Skeletal muscle tissue (tissue), 4 donors: ENCODE measurements around the gene ZIC1. TPM values are rescaled to one million over a fixed set of nuclear protein-coding genes. Genes with fewer than 3 reads are reported as not detected.

Experiments
- H3K27ac ChIP-seq: one replicate; pipeline ENCODE4 v1.7.0; 2013; ENCODE audit warnings: mild to moderate bottlenecking, low read depth, low read length, inconsistent platforms
- H3K27me3 ChIP-seq, 3 donors: one replicate each; pipeline ENCODE4 v1.7.0; 2013; ENCODE audit warnings: low read length in 3 of 3; ENCODE audit not compliant: control insufficient read depth in 3 of 3, insufficient read depth in 3 of 3
- H3K36me3 ChIP-seq, 3 donors: one replicate each; pipeline ENCODE4 v1.7.0; 2013; ENCODE audit warnings: low read length in 3 of 3; ENCODE audit not compliant: control insufficient read depth in 3 of 3, insufficient read depth in 3 of 3
- H3K4me1 ChIP-seq, 3 donors: one replicate each; pipeline ENCODE4 v1.7.0; 2013; ENCODE audit warnings: low read length in 3 of 3, mild to moderate bottlenecking in 3 of 3; ENCODE audit not compliant: control insufficient read depth in 3 of 3, insufficient read depth in 3 of 3
- H3K4me3 ChIP-seq, 3 donors: one replicate each; pipeline ENCODE4 v1.7.0; 2013; ENCODE audit warnings: low read length in 3 of 3
- H3K9ac ChIP-seq, 3 donors: one replicate each; pipeline ENCODE4 v1.7.0; 2013; ENCODE audit warnings: low read length in 3 of 3, mild to moderate bottlenecking in 3 of 3, moderate library complexity in 2 of 3, low read depth in 1 of 3
- H3K9me3 ChIP-seq, 3 donors: one replicate each; pipeline ENCODE4 v1.7.0; 2013; ENCODE audit warnings: low read length in 3 of 3; ENCODE audit not compliant: control insufficient read depth in 3 of 3
- total RNA-seq: library from RNA; depleted of rRNA; stranded (reverse); fragments of >200 nt; gene quantifications from one replicate; pipeline ENCODE4 v1.2.3, GENCODE V29; 2014
- donor health status: Osteomylitis.

The ZIC1 gene
- total RNA-seq, 1 donor from 2014 or later, result 8.4 TPM

GRCh38 chr3:147428326-147428725, 19.2 kb downstream of the ZIC1 start:
- no peaks in the 10 kb centered on the region for H3K4me1 ChIP-seq
- H3K9ac ChIP-seq, result no peak overlapping the region
- no peaks in the 10 kb centered on the region for H3K36me3 ChIP-seq
- H3K9me3 ChIP-seq, result no peaks in the 10 kb centered on the region
- H3K4me3 ChIP-seq, result no peak overlapping the region
- no peak overlapping the region for H3K27ac ChIP-seq
- H3K27me3 ChIP-seq, result peaks cover 5 to 19% (median 7%) of the 10 kb centered on the region in 3 donors

GRCh38 chr3:147428754-147429153, 19.6 kb downstream of the ZIC1 start:
- no peaks in the 10 kb centered on the region for H3K9me3 ChIP-seq
- no peak overlapping the region for H3K4me3 ChIP-seq
- peaks cover 4 to 14% (median 5%) of the 10 kb centered on the region in 3 donors for H3K27me3 ChIP-seq
- H3K36me3 ChIP-seq, result no peaks in the 10 kb centered on the region
- no peak overlapping the region for H3K27ac ChIP-seq
- no peaks in the 10 kb centered on the region for H3K4me1 ChIP-seq
- no peak overlapping the region for H3K9ac ChIP-seq

- Histone ChIP-seq H3K4me1 (no peaks in the 10 kb centered on the region), H3K36me3 (no peaks in the 10 kb centered on the region), H3K9ac (no peak overlapping the region), H3K27ac (no peak overlapping the region), H3K4me3 (peak overlapping the region in 1 of 3 donors; percentile 9), H3K27me3 (peaks cover 0 to 3% (median 0%) of the 10 kb centered on the region in 3 donors), H3K9me3 (no peaks in the 10 kb centered on the region)
Observed at GRCh38 chr3:147431751-147432150, 22.6 kb downstream of the ZIC1 start.

- Histone ChIP-seq H3K9me3 (no peaks in the 10 kb centered on the region), H3K4me1 (no peaks in the 10 kb centered on the region), H3K9ac (no peak overlapping the region), H3K4me3 (no peak overlapping the region), H3K27ac (no peak overlapping the region), H3K27me3 (no peaks in the 10 kb centered on the region), H3K36me3 (no peaks in the 10 kb centered on the region)
Observed at GRCh38 chr3:147447224-147447623, 38.1 kb downstream of the ZIC1 start.

- Histone ChIP-seq H3K4me1 (no peaks in the 10 kb centered on the region), H3K9ac (no peak overlapping the region), H3K36me3 (no peaks in the 10 kb centered on the region), H3K27me3 (no peaks in the 10 kb centered on the region), H3K9me3 (no peaks in the 10 kb centered on the region), H3K4me3 (no peak overlapping the region), H3K27ac (no peak overlapping the region)
Observed at GRCh38 chr3:147449669-147450068, 40.5 kb downstream of the ZIC1 start.

GRCh38 chr3:147458995-147459704, 50.0 kb downstream of the ZIC1 start:
- Histone ChIP-seq H3K27ac (no peak overlapping the region), H3K9ac (no peak overlapping the region), H3K4me3 (no peak overlapping the region), H3K9me3 (no peaks in the 10 kb centered on the region), H3K4me1 (no peaks in the 10 kb centered on the region), H3K27me3 (no peaks in the 10 kb centered on the region), H3K36me3 (no peaks in the 10 kb centered on the region)

GRCh38 chr3:147462856-147463255, 53.7 kb downstream of the ZIC1 start:
- no peaks in the 10 kb centered on the region for H3K4me1 ChIP-seq
- no peaks in the 10 kb centered on the region for H3K36me3 ChIP-seq
- H3K9ac ChIP-seq, result no peak overlapping the region
- no peak overlapping the region for H3K4me3 ChIP-seq
- H3K27me3 ChIP-seq, result no peaks in the 10 kb centered on the region
- H3K27ac ChIP-seq, result no peak overlapping the region
- H3K9me3 ChIP-seq, result no peaks in the 10 kb centered on the region

Other genes with a start within 250 kb of the ZIC1 start
- gene ZIC4, start 2.8 kb upstream of the ZIC1 start, total RNA-seq, result 2.6 TPM